D341Med (cell line): ENCODE results near the gene MCF2L.
"Not testable (repeated sequence)": the region's sequence is repeated elsewhere in the genome, so short reads cannot be mapped to it uniquely, and the experiment has no call there.

ENCODE experiments used
- DNase-seq: peaks from one replicate; pipeline ENCODE4 v3.0.0; 2012; ENCODE audit warnings: low spot score

MCF2L gene

DNA sequence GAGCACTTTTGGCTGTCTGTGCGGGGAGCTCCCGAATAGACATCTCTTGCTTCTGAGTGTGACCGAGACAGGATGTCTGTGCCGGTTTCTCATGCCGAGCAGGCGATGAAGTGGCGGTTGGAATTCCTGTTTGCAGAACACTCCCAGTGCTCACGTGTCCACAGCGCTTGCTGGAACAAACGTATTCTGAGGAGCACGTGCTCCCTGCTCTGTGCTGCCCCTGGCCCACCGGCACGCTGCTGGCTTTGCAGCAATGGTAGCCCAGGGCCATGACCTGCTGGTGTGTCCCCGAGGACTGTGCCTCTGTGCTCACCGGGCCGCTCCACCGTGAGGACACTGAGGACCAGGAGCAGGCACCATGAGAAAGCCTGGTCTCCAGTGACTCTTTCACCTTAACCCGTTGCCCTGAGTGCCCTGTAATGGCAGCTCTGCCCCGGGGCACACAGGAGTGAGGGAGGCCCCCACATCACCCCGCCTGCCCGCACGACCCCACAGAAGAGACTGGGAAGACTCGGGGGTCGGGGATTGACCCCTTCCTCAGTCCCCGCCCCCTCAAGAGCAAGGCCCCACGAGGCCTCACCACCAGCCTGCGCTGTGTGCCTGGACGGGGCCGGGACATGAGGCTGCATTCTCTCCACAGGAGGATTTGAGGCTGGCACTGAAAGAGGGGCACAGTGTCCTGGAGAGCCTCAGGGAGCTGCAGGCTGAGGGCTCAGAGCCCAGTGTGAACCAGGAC lies 96.6 kb downstream of the MCF2L start:
- DNase-seq = no peak

DNA sequence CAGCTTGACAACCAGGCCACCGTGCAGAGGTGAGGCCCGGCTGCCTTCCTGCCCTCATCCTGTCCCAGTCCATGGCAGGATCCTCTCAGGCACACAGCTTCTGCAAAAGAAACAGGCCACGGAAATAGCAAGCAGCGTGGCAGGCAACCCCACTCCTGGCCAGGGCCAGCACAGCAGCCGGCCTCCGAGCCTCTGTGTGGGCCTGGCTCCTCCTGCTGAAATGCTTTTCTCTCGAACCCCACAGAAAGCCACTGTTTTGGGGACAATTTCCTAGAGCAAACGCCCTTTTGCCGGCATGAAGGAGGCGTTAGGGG lies 97.1 kb downstream of the MCF2L start:
- DNase-seq = no peak

GRCh38 chr13:113066746-113067145 lies 97.7 kb downstream of the MCF2L start:
- DNase-seq = no peak

DNA sequence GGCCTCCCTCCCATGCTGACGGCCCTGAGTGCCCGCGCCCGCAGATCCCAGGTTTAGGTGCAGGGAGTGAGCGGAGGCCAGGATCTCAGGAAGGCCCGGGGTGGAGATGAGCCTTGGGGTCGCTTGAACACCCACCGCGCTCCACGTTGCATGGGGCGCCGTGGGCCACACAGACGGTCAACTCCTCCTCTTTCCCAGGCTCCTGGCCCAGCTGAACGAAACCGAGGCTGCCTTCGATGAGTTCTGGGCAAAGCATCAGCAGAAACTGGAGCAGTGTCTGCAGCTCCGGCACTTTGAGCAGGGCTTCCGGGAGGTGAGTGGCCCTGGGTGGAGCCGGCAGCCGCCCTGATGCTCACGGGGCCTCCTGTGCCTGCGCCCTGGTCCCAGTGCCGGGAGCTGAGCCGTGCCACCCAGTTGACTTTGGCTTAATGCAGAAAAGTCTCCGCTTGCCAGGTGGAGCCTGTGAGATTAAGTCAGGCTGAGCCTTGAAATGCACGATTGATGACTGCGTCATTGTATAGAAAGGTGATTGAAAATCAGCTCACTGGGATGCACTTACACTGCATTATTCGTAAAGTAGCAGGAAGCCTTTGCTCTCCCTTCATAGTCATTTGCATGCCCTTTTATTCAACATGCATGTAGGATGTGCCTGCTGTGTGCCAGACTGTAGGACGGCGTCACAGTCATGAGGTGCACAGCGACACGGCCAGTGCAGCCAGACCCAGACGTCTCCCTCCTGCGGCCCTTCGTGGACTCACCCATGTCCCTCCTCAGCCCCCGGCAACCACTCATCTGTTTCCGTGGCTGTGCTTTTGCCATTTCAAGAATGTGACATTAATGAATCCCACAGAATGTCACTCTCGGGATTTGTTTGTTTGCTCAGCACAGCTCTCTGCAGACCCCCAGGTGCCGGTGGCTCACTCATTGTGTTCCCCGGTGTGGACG lies 101.1 kb downstream of the MCF2L start:
- no peak for DNase-seq

GRCh38 chr13:113070855-113071254 lies 101.8 kb downstream of the MCF2L start:
- no peak for DNase-seq

GRCh38 chr13:113072376-113072775 lies 103.4 kb downstream of the MCF2L start:
- DNase-seq = no peak

- DNase-seq = no peak
Measured at GRCh38 chr13:113073942-113074341, 104.9 kb downstream of the MCF2L start.

GRCh38 chr13:113074401-113074800 lies 105.4 kb downstream of the MCF2L start:
- no peak for DNase-seq

DNA sequence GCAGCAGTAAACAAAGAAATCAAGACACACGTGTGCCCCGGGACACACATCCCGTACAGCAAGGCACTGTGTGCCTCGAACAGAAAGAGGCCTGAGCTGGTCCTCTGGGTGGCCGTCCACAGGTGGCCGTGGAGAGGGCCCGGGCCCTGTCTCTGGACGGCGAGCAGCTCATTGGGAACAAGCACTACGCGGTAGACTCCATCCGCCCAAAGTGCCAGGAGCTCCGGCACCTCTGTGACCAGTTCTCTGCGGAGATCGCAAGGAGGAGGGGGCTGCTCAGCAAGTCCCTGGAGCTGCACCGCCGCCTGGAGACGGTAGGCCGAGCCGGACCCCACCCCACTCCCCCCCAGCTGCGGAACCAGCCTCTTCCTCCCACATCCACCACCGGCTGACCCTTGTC lies 105.9 kb downstream of the MCF2L start:
- no peak for DNase-seq

DNA sequence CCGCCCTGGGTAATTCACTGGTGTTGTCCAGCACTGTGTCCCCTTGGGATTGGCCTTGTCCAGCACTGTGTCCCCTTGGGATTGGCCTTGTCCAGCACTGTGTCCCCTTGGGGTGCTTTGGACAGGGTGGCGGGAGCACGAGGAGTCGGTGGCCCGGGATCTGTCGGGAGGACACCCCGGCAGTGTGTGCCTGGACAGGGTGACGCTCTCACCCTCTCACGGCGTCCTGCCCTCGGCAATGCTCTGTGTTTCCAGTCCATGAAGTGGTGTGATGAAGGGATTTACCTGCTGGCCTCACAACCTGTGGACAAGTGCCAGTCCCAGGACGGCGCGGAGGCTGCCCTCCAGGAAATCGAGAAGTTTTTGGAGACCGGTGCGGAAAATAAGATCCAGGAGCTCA lies 106.7 kb downstream of the MCF2L start:
- DNase-seq = no peak

DNA sequence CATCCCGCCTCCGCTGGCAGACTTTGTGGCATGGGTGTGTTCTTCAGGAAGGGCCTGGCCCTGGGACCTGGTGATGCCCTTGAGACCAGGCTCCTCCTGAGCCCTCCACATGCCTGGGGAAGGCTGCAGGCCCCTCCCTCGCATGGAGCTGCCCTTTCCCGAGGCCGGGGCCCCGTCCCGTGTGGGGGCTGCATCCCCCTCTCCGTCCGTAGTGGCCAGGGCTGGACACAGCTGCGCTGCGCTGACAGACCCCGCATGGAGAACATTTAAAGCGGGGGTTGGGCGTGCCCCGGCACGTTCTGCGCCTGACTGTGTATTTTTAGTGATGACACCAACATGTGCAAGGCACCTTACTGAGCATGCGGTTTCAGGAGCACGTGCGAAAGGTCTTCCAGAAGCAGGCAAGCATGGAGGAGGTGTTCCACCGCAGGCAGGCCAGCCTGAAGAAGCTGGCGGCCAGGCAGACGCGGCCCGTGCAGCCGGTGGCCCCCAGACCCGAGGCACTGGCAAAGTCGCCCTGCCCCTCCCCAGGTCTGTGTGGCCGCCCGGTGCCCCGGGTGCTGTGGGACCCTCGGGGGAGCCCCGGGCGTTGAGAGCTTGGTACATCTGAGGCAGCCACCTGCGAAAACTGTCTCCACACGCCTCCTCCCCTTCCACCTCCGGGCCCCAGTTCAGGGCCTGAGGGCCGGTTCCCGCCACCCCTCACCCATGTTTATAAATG lies 107.8 kb downstream of the MCF2L start:
- no peak for DNase-seq

DNA sequence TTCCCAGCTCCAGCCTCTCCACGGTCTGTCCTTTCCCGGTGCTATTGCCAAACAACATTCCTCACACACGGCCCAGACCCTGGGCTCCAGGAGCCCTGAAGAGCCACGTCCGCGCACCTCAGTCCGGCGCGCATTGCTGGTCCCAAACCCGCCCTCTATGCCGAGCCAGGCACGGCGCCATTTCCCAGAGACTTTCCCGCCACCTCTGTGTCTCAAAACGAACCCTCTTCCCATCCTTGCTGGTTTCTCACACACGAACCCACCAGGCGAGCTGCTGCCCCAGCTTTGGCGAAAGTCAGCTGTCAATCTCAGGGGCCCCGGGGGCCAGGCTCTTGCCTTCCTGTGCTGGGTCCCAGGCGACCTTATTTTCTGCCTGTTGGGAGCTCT lies 108.5 kb downstream of the MCF2L start:
- DNase-seq = no peak

GRCh38 chr13:113077953-113078901 lies 109.2 kb downstream of the MCF2L start:
- no peak for DNase-seq

DNA sequence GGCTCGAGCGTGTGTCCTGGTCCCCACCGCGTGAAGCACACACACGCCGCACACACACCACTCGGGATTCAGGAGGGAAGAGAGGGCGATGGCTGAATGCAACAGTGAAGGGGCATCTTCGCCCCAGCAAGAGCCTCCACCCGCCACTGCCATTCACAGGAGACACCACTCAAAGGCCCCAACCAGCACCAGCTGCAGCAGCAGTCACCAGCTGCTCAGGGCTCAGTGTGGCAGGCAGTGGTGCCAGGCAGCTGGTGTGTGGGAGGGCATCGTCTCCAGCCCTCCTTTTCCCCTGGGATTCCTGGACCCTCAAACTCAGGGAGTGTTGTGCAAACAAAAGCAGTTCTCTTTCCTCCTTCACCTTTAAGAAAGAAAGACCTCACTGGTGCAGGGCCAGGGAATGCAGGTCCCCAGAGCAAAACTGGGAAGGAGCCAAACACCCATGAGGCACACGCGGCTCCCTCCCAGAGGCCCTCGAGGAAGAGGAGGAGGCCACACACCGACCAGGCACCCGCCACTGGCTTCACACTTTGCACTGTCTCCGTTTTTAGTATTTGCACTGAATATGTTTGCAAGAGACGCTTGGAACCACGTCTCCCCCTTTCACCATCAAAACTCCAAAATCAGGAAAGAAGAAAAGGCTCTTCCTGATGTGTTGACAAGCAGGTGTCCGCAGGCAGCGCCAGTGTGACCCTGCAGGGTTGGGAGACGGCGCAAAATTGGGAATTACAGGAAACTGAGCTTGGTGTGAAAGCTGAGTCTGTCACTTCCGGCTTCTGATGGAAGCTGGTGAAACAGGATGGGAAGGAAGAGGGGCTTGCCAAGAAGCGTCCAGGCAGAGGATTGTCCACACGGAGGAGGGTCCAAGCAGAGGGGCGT lies 110.1 kb downstream of the MCF2L start:
- no peak for DNase-seq

GRCh38 chr13:113079781-113080080 lies 110.7 kb downstream of the MCF2L start:
- DNase-seq = not testable (repeated sequence)

DNA sequence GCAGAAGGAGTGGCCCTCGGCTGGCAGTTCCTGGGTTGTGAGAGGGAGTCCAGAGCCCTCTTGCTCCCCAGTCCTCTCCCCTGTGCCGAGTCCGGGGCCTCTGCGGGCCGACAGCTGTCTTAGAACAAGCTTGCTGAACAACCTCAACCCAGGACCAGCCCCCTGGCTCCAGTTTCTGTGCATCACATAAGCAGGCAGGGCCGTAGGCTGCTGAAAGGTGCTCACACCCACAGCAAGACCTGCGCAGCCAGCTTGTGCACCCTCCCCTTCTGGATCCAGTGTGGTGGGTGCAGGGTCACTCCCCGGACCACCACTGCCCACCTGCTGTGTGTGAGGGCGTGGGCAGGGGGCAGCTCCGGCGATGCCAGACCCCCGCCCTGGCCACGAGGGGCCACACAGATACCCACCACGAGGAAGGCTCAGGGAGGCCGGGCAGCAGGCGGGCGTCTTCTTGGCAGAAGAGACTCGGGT lies 111.4 kb downstream of the MCF2L start:
- DNase-seq = no peak

DNA sequence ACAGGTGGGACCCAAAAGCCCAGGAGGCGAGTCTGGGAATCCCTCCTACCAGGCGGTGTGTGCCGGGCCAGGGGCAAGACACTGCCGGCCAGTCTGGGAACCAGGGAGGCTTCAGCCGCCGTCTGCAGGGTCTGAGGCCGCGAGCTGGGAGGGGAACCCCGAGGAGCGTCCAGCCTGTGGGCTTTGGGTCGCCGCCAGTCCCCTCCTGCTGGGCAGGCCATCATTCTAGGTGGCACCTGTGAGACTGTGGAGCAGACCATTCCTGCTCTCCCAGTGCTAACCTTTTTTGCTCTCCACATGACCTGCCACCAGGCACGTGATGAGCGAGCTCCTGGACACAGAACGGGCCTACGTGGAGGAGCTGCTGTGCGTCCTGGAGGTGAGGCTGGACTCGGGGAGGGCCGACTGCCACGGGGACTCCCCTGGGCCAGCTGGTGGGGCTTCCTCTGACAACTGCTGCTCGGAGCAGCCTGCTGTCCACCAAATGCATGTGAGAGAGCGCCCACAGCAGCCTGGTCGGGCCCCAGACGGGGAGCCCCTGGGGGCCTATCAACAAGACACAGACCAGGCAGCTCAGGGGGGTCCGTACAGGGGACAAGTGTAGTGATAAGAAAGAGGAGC lies 112.0 kb downstream of the MCF2L start:
- DNase-seq = no peak

DNA sequence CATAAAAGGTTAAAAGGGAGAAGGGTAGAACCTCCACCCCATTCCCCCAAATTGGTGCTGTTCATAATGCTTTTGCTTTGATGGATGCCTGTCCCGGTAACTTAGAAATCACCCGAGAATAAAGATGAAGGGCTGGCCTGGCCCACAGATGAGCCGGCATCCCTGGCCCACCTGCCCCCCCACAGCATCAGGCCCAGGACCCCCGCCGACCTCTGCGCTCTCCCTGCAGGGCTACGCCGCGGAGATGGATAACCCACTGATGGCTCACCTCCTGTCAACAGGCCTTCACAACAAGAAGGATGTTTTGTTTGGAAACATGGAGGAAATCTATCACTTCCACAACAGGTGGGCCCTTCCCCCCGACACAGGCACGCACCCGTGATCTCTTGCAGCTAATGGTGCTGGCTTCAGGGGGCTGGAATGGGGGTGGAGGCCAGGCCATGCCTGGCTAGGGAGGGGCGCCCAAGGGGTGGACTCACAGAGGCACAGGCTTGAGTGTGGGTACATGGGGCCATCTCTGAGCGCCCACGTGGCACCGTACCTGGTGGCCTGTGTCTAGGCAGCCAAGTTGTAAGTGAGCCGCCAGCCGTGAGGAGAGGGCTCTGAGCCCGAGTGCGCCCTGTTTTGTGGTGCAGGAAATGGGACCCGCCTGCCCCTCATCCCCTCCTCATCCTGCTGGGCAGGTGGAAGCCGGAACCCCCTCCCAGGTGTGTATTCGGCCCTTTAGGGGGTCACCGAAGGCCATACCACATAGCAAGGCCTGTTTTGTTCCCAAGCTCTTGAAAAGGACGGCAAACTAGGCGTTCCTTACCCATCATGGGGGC lies 113.4 kb downstream of the MCF2L start:
- no peak for DNase-seq

DNA sequence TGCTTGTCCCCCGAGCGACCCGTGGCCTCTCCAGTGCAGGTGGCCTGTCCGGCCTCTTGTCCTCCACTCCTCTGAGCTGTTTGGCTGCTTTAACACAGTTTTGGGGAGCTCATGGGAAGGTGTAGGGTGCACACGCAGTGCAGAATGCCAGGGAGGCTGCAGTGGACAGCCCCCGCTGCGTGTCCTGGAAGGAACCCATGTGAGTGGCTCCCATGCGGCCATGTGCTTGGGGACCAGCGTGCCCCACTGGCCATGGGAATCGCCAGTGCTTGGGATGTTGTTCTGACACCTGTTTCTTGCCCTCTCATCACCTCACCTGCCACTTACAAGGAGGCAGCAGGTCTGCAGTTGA lies 114.0 kb downstream of the MCF2L start:
- no peak for DNase-seq
